Activated CD8-positive, alpha-beta memory T cell treated with anti-CD3 and anti-CD28 coated beads for 48 hours (primary cell): ENCODE measurements around the gene FBXL17.
"Not testable (repeated sequence)": the region's sequence is repeated elsewhere in the genome, so short reads cannot be mapped to it uniquely, and the experiment has no call there.

Experiments used
- DNase-seq, 3 experiments: peaks; one replicate each; pipeline ENCODE4 v3.0.0-alpha.2; 2020; ENCODE audit warnings: low read depth in 2 of 3, low spot score in 2 of 3

FBXL17 gene

GRCh38 chr5:108381954-108382783 lies at the start of gene FBXL17:
Gene FBXL17, minus strand, starts transcription at chr5:108382098.
- DNase-seq: peak; percentile 63 to 77 (median 74)

DNA sequence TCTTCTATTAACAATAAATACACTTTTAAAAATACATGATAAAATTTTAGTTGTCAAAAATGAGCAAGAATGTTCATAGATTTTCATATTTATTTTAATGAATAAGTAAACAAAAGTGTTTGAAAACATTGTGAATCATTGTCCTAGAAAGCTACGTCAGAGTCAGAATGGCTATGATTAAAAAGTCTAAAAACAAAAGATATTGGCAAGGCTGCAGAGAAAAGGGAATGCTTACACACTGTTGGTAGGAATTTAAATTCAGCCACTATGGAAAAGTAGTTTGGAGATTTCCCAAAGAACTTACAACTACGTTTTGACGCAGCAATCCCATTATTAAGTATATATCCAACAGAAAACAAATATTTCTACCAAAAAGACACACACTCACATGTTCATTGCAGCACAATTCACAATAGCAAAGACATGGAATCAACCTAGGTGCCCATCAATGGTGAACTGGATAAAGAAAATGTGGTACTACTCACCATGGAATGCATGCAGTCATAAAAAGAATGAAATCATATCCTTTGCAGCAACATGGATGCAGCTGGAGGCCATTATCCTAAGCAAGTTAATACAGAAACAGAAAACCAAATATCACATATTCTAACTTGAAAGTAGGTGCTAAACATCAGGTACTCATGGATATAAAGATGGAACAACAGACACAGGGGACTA lies 49.2 kb upstream of the FBXL17 start:
- DNase-seq: no peak

DNA sequence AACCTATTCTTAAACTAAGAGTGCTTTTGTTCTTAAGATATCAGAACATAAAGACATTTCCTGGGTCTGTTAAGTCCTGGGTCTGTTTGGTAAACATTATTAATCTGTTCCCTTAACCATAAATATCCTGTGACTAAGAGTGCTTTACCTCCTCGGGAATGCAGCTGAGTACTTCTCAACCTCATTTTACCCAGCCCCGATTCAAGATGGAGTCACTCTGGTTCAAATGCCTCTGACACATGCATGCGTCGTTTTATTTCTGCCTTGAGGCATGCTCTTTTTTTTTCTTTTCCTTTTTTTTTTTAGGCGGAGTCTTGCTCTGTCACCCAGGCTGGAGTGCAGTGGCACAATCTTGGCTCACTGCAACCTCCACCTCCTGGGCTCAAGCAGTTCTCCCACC lies 39.8 kb upstream of the FBXL17 start:
- DNase-seq: no peak

- DNase-seq: no peak
These were observed 38.9 kb upstream of the FBXL17 start for GRCh38 chr5:108420755-108421154.

DNA sequence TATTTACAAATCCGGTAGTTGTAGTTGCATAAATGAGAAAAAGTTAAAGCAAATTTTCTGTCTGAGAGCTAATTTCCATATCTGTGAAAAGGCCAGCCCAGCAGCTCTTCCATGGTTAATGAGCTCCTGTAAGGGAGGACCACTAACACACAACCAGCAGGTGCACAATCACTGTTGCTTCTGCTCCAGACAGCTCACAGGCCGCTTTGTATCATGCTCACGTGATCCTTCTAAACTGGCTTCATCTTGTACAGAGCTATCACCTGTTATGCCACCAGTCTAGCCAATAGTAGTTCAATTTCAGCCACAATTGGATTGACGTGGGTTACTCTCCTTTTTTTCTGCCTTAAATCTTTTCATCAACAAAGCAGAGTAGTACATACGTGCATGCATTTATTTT lies 38.3 kb upstream of the FBXL17 start:
- no peak for DNase-seq

GRCh38 chr5:108418197-108418596 lies 36.3 kb upstream of the FBXL17 start:
- DNase-seq: no peak

DNA sequence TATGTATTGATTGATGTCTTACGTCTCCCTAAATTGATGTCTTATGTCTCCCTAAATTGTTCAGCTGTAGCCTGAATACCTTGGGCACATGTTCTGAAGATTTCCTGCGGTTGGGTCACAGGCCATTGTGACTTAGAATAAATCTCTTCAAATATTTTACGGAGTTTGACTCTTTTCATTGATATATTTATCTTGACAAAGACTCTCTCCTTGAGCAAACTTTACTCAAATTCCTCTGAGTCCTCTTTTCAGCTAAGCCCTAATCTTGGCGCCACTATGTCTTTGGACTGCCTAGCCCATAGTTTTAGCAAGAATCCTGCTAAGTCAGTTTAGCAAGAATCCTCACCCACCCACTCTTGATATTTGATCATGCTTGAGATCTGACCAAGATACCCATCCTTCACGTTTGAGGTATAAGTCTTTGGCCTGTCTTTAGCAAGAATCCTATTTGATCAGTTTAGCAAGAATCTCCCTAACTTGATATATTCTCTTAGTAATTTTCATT lies 35.3 kb upstream of the FBXL17 start:
- DNase-seq: no peak

GRCh38 chr5:108415726-108416125 lies 33.8 kb upstream of the FBXL17 start:
- DNase-seq: no peak

- no peak for DNase-seq
These were observed 27.9 kb upstream of the FBXL17 start for GRCh38 chr5:108409786-108410185.

DNA sequence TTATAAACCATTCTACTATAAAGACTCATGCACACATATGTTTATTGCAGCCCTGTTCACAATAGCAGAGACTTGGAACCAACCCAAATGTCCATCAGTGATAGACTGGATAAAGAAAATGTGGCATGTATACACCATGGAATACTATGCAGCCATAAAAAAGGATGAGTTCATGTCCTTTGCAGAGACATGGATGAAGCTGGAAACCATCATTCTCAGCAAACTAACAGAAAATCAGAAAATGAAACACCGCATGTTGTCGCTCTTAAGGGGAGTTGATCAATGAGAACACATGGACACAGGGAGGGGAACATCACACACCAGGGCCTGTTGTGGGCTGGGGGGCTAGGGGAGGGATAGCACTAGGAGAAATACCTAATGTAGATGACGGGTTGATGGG lies 23.3 kb upstream of the FBXL17 start:
- DNase-seq: not testable (repeated sequence)

DNA sequence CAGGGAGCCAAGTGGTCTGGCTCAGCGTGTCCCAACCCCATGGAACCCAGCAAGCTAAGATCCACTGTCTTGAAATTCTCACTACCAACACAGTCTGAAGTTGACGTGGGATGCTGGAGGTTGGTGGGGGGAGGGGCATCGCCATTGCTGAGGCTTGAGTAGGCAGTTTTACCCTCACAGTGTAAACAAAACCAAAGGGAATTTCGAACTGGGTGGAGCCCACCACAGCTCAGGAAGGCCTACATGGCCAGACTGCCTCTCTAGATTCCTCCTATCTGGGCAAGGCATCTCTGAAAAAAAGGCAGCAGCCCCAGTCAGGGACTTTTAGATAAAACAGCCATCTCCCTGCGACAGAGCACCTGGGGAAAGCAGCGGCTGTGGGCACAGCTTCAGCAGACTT lies 17.1 kb upstream of the FBXL17 start:
- no peak for DNase-seq

DNA sequence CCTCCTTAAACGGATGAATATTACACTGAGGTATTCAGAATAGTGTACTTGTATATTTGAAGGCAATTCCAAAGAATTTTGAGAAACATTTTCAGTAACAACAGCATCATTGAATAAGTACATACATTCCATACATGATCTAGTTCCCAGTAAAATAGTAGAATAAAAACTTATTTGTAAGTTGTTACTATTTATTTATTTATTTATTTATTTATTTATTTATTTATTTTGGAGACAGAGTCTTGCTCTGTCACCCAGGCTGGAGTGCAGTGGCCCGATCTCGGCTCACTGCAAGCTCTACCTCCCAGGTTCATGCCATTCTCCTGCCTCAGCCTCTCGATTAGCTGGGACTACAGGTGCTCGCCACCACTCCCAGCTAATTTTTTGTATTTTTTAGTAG lies 14.9 kb upstream of the FBXL17 start:
- not testable (repeated sequence) for DNase-seq

- no peak for DNase-seq
These were observed 5.9 kb upstream of the FBXL17 start for GRCh38 chr5:108387758-108388157.

DNA sequence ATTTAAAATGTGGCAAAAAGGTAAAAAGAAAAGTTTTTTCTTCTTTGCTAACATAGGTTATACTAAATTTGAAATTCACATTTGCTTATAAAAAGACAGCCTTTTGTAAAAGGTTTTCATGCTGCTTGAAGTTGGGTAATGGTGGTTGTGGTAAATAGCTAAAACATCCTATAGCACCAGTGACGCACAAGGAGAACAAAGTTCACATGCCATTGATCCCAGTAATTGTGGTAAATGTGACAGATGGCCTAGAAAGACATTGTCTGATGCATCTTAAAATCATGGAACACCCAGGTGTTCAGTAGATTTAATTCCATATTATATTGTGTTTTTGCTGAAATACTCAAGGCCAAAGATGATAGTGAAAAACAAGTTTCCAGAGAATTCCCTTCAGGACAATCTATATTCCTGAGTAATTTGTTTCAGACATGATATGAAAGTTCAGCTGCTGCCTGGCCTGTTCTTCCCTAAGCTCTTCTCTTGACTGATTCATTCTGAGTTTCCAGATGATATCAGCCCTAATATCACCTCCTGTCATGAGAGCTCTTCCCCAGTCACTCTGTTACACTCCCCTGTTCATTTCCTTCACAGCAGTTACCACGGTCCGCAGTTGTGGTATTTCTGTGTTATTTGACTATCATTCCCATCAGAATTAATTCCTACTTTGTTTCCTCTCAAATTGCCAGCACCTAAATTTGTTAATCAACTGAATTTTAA lies 4.6 kb upstream of the FBXL17 start:
- DNase-seq: no peak

DNA sequence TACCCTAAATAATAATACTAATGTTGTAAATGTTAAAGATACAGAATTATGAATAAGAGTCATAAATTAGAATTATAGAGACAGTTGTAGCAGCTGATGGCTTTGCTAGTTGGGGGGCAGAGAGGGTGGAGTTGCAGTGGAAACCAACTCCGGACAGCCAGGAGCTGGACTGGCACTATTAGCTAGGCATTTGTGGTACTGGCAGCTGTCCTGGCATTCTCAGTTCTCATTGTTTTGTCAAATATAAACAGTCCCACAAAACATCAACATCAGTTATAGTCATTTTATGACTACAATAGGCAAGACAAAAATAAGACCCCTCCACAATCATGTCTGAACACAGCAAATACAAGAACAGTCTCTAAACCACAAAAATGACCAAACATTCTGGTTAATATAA lies 2.8 kb upstream of the FBXL17 start:
- DNase-seq: no peak

DNA sequence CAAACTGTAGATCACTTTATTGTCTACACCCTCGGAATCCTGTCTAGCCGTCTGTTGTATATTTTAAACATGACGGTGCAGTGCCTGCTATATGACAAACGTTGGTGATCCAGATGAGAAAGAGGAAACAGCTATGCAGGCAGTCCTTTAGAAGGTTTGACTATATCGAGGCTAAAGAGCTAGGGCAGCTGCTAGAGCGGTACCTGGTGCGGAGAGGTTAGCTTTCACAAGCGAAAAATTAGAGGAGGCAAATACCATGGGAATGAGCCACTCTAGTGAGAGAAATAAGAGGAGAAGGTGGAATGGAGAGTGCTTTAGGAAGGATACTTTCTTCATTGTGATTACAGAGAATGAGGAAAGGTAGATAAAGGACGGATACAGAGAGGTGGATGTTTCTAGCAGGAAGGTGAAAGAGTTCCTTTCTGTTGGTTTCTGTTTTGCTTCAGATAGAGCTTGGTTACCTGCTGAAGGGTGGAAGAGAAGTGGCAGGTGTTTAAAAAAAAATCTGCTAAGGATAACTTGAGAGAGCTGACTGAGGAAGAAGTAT lies 959 bp upstream of the FBXL17 start:
- no peak for DNase-seq

DNA sequence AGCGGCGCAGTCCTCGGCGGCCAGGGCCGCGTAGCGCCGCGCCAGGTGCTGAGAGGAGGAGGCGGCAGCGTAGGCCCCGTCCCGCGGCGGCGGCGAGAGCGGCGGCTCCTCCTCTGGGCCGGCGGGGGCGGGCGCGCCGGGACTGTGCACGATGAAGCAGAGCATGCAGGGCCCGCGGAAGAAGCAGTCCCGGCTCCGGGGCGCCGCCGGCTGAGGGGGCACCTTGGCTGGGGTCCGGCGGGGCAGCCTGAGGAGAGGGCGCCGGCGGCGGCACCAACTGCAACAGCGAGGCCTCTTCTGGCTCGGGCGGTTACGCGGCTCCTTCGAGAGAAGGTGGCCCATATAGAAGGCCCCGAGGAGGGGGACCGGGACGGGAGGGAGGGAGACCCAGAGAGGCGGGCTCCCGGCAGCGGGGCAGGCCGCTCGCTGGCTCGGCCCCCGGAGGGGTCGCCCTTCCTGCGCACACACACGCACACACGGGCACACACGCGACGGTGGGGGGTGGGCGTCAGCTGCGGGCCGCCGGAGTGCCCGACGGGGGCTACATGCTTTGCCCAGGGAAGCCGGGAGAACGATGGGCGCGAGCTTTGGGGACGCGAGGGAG lies 446 bp downstream of the FBXL17 start:
- peak; percentile 42 to 61 (median 53) for DNase-seq

- peak; percentile 17 to 43 (median 27) for DNase-seq
These were observed 1.2 kb downstream of the FBXL17 start for GRCh38 chr5:108380531-108381349.

- no peak for DNase-seq
These were observed 2.0 kb downstream of the FBXL17 start for GRCh38 chr5:108379722-108380530.
